HG03139 (cell line): ENCODE measurements around the gene PRSS27.

Experiments used
- ATAC-seq: cut with Tn5 transposase; IDR thresholded peaks from one replicate; pipeline ENCODE4 v1.9.1; 2021; ENCODE audit not compliant: unreplicated experiment

The PRSS27 gene

DNA sequence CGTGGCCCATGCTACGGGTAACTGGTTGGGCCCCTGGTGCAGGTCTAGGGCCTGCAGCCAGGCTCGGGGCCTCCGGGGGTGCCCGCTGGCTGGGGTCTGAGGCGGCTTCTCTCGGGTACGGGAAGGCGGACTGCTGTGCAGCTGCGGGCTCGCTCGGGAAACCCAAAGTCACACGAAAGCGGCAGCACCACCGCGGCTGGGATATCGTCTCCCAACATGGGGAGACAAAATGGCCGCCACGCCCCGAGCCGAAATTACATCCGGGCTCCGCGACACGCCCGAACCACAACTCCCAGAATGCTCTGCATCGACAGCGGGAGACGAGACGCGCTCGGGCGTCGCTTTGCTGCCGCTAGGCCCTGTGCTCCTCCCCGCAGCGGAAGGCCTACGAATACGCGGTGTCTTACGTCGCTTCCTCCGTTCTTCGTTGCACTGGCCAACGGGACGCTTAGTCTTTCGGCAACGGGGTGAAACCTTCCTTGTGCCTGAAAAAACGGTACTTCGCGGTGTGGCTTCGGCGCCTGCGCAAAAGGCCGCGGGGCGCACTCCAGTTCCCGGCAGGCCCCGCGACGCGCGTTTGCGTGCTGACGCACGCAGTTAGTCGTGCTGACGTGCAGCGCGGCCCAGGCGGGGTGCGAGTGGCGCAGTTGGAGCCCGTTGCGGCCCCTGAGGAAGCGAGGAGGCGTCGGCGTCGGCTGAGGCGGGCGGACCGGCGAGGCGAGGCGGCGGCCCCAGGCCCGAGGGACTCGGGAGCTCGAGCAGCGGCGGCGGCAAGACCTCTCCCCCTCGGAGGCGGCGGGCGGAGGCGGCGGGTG, 32.2 kb upstream of the PRSS27 start, which contains the start of gene SRRM2:
SRRM2 (plus strand) TSS at position 604 of the 815 bp plus-strand sequence. CDS start 3,727 bp downstream, outside the sequence.
- peak; percentile 73 for ATAC-seq

DNA sequence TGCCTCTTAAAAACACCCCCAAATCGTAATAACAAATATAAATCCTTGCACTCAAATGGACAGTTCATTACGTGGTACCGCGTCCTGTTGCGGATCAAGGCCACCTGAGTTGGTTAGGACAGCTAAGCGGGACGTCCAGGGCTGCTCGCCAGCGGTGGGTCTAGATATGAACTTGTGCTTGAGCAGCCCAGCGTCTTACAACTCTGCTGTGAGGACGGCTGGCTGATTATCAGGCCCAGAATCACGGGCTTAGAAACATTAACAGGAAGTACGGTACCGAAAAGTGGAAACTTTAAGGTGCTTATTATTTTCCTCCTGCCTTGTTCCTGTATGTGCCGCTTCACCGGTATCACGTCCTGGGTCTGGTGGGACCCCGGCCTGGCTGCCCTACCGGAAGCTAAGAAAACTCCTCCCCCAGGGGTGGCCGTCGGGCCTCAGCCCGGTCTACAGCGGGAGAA, 31.6 kb upstream of the PRSS27 start:
- peak; percentile 26 for ATAC-seq

DNA sequence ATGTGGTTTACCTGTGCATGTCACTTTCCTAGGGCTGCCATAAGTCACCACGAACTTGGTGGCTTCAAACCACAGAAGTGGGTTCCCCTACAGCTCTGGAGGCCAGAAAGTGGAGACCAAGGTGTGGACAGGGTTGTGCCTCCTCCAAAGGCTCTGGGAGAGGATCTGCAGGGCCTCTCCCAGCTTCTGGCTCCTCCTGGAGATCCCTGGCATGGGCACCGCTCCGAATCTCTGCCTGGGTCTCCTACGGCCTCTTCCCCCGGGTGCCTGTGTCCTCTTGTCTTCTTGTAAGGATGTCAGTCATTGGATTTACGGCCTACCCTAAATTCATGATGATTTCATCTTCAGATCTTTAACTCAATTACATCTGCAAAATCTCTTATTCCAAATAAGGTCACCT, 29.9 kb upstream of the PRSS27 start:
- no peak for ATAC-seq

DNA sequence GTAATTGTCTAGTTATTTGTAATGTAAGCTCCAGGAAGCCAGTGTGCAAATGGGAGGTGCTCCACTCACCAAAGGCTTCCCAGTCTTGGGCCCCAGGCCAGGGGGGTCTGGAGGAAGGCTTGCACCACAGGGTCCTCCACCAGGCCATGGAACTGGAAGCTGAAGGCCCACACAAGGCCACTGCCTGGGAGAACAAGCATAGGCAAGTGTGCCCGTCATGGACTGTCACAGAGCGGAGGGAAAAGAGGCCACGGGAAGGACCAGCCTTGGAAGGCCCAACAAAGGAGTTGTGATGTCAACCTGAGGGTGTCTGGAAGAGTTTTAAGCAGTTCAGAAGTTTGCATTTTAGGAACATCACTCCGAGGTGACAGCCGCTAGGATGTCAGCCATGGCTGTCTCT, 29.5 kb upstream of the PRSS27 start:
- no peak for ATAC-seq

DNA sequence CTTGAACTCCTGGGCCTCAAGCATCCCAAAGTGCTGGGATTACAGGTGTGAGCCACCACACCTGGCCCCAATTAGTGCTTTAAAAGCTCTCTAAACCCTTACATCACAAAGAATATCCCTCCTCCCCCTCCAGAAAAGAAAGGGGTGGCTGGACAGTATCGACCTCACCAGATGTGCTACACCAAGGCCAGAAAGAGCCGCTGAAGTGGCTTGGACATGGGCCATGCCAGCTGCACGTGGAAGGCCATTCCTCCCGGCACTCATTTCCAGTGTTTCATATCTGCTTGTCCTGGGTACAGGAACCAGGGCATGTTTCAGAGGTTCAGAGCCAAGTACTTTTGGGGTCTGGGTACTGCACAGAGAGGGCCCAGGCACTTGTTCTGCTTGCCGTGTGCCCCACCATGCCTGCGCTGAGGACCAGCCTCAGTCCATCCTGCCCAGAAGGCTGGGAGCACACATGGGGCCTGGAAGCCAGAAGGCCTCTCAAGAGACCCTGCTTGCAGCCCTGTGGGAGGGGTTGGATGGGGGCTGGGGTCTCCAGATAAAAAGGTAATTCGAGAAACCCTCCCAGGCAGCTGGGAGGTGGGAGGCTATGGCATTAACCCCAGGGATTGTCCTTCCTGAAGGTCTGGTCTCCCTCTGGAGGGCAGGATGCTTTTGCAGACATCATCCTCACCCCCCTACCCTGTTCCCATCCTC, 28.9 kb upstream of the PRSS27 start:
- ATAC-seq: no peak

DNA sequence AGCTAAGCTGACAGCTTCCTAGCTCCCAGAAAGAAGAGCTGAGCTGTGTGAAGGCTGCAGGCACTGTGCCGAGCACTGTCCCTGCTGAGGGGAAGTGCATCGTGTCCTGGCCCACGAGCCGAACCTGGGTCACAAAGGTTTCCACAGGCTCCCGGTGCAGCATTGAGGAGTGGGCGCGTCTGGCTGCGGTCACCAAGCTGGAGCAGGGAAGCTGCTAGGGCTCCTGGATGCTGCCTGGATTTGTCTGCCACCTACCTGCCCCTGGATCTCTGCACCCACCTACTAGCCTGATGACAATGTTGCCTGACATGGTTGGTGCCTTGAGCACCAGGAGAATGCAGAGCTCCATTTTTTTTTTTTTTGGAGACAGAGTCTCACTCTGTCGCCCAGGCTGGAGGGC, 25.9 kb upstream of the PRSS27 start:
- ATAC-seq: no peak

DNA sequence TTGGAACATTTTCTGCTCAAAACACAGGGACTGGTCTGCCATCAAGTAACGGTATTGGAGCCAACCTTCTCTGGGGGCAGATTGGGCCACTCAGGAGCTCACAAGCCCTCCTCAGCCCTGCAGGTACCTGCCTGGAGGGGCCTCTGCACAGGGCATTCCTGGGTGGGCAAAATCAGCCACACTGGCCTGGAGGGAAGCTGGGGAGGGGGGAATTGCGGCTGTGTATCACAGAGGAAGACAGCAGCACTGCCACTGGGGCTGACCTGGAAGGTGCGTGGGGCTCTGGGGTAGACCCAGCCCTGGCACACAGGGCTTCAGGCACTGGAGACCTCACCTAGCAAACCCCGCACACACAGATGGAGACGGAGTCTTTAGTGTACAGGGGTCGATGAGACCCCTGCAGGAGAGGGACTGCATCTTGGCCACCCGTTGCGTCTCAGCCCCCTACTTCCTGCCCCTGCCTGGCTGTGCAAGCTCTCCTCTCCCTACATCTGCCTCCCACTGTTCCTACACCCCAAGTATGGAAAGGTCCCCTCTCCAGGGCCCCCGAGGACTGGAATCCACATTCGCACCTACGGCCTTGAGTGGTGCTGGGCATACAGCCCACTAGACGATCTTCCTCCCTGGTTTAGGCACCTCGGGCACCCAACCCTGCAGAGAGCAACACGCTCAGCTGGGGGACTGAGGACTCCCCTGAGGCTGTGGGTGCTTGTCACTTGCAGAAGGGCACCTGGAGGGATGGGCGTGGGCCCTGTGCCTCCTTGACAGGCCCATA, 25.3 kb upstream of the PRSS27 start:
- ATAC-seq: no peak

DNA sequence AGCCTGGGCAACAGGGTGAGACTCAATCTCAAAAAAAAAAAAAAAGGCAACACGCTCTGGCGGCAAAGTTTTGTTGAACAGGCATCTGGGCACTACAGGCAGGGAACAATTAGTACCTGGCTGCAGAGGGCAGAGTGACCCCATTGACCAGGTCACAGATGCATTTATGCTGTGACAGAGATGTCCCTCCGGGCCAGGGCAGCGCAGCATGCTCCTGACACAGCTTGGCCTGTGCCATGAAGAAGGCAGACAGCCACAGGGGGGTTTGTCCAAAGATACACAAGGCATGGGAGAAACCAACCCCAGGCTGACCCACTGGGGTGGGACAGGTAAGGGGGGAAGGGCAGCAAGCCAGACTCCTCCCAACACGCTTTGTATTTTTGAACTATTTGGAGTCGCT, 24.7 kb upstream of the PRSS27 start:
- ATAC-seq: no peak

DNA sequence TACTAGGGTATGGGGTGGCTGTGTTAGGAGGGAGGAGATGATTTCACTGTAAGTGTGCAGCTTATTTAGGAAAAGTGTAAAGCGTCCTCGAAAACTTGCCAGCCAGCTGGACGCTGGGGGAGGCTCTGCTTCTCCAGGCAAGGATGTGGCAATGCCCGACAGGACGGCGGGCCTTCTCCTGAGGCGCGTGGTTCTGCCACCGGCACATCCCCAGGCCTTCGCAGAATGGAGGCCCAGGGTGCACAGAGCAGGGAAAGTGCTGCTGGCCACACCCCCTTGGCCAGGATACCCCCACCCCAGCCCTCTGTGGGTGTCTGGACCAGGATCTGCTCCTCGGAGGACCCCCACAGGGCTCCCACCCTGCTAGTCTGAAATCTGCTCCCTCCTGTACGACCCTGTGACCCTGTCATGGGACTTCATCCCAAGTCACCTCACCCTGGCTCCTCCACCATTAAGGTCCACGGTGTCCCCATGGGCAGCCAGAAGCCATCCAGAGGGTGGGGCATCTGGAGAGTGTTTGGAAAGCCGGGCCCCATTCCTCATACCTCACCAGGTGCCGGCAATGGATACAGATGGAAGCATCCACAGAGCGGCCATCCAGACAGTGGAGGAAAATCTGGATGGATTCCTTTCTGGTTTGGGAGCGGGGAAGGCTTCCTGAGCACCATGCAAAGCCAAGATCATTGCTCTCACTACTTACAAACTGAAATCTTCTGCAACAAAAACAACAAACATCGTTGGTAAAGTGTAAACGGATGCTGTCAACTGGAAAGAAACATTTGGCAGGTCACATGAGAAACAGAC, 23.2 kb upstream of the PRSS27 start:
- no peak for ATAC-seq

DNA sequence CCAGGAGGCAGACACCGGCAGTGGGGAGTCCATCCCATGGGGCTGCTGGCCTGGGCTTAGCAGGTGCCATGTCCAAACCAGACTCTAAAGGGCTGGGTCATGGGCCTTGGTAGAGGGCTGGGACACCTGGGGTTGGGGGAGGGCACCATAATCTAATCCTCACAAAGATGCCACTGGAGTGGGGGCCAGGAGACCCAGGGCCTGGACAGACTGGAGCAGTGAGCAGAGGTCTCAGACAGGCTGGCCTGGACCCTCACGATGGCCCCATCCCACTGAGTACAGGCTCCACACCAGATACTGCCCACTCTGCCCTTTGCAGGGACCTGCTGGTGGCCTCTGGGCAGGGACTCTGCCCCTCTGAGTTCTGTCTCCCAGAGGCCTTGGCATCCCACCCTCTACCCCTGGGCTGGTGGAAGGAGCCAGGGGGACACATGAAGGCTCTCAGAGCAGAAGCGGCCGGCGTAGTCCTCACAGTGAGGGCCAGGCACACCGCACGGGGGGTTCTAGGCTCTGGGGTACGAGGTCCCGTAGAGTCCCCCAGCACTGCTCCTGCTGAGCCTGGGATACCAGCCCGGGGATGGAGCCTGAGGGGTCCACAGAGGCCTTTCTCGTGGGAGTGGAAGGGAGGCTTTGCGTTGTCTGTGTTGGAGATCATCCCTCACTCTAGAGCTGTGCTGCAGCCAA, 22.4 kb upstream of the PRSS27 start:
- ATAC-seq: no peak

DNA sequence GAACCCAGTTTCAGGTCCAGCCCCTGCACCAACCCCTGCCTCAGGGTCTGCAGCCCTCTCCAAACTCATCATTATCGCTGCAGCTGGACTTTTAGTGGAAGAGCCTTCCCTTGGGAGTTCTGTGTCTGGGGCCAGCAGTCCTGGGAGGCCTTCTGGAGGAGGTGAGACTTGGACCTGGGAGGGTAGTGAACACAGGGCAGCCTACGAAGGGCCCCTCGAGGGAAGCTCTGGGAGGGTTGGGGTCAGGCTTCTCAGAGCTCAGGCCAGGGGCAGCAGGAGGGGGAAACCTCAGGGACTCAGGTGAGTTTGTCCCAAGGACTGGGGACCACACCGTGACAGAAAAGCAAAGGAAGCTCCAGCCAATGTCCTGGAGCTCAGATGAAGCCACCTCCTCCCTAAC, 21.1 kb upstream of the PRSS27 start:
- ATAC-seq: no peak

DNA sequence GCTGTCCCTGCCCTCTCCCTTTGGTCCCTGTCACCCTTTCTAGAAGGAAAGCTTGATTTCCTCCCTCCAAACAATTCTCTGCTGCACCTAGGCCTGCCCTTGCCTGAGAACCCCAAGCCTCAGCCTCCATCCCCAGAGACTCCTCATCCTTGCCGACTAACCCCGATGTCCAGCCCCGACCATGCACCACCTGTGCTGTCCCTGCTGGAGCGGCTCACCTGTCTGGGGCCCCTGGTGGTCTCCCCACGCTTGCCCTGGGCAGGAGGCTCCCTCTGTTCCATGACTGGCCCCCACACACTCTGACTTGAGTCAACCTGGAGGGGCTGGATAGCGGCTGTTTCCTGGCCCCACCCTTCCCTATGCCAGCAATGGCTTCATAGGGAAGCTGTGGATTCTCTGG, 20.5 kb upstream of the PRSS27 start:
- ATAC-seq: no peak

DNA sequence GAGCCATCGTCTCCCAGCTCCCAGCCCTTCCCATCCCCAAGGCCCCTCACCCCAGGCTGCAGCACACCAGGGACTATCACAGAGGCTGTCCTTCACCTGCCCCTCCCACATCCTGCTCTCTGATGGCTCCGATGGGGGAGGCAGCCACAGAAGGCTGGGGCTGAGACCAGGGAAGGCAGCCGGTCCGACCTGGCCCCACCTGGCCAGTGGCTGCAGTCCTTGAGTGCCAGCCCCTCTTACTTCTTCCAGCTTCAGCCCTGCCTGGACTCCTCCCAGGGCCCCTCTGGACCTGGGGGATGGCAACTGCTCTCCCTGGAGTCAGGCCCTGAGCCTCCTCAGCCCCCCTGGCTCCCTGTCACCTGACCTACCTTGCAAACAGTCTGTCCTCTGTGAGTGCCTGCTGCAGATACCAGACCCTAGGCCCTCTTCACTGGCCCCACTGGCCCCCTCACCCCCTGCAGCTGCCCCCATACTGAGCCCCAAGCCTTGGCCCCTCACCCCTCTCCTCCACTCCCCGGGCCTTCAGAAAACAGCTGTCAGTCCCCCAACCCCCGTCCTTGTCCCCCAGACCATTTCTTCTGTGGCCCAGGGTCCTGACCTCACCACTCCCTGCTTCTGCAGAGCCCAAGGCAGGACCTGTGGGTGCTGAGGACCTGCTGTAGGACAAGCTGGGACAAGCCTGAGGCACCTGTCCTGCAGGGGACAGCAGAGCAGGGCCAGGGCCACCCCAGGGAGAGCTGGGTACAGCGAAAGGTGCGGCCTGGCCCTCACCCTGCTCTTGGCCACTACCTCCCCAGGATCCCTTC, 19.8 kb upstream of the PRSS27 start:
- ATAC-seq: no peak

DNA sequence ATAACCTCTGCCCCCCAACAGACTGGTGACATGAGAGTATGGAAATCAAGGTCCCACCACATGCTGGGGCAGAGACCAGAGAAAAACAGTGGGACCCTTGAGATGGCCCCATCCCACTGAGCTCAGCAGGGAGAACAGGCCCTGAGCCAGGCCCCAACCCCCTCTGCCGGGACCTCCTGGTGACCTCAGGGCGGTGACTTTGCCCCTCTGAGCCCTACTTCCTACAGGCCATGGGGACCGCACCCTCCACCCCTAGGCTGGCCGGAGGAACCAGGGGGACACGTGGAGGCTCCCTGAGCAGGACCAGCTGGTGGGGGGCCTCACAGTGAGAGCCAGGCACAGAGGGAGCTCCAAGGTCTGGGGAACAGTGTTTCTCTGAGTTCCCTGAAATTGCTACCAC, 18.6 kb upstream of the PRSS27 start:
- ATAC-seq: no peak

DNA sequence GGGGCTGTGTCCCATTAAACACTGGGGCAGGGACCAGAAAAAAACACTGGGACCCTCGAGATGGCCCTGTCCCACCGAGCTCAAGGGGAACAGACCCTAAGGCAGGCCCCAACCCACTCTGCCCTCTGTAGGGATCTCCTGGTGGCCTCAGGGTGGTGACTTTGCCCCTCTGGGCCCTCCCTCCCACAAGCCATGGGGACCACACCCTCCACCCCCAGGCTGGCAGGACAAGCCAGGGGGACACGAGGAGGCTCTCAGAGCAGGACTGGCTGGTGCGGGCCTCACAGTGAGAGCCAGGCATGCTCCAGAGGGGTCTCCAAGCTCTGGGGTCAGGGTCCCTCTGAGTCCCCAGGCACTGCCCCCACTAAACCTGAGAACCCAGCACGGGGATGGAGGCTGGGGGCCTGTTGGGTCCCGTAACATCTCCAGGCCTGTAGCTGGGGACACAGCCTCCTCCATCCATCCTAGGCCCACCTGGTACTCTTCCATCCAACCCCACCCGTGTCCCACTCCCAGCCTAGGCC, 17.9 kb upstream of the PRSS27 start:
- ATAC-seq: no peak

DNA sequence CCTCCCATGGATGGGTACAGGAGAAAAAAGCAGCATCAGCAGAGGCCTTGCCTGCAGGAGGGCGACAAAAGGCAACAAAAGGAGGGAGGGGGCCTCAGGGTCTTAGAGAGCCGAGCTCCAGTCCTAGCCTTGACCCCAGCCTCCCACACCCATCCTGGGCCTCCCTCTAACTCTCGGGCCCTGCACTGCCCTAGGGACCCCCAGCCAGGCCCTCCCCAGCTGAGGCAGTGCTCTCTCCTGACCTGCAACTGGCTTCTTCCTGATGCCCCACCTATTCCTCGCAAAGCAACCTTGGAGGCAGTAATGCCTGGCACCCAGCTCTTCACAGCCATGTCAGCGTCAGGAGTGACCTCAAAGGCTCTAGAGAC, 17.2 kb upstream of the PRSS27 start:
- ATAC-seq: no peak

DNA sequence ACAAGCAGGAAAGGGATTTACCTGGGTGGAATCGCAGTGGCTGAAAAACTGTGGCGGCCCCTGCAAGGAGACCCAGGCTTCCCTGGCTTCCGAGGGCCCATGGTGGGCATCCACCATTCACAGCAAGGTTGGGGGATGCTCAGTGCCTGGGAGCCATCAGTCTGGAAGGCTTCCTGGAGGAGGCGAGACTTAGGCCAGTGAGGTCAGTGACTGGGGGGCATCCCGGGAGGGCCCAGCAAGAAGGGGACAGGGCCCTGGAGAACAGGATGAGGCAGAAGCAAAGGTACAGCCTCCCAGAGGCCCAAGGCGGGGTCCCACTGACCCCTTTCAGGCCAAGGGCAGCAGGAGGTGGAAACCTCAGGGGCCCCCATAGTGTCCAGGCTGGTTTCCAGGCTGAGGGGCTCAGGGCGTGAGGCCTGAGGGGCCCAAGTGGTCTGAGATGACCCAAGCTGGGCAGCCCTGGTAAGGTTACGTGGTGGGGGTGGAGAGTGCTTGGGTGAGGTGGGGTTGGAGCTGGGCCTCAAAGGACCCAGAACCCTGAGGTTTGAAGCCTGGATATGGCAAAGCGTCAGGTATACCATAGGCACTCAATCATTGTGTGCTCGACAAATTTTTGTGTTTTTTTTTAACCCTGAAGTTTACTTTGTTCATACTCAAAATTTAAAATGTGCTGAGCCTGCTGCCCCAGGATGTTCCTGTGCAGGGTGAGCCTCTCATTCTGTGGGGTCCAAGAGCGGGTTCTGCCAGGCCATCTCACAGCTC, 16.6 kb upstream of the PRSS27 start:
- ATAC-seq: no peak

DNA sequence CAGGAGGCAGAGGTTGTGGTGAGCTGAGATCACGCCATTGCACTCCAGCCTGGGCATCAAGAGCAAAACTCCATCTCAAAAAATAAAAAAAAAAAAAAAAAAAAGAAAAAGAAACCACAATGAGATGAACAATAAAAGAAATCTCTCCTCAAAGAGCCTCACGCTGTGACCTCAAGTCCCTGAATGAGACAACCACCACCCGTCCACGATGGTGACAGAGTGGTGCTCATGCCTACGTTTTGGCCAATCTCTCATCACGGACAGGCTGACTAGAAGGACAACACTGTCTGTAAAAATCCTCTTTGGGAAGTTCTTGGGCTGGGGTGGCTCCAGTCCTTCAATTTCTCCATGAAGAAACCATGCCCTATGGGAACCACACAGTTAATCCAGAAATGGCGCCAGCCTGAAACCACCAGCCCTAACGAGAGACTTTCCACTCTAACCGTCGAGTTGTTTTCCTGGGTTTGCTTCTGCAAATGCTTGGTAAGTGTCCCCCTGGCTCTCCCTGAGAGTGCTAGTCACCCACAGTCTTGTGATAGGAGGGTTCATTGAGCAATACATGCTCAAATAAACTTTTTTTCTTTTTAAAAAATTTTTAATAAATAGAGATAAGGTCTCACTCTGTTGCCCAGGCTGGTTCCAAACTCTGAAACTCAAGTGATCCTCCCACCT, 15.0 kb upstream of the PRSS27 start:
- ATAC-seq: no peak
